Stimulated activated CD4-positive, alpha-beta T cell treated with anti-CD3 and anti-CD28 coated beads, Interleukin-15, amount 100 ng/mL, for 24 hours (primary cell): ENCODE measurements around the gene RBM33.
A peak's percentile ranks its signal among the peaks of the same experiment; 100 is the strongest.
"Not testable (repeated sequence)": the region's sequence is repeated elsewhere in the genome, so short reads cannot be mapped to it uniquely, and the experiment has no call there.

Experiments used
- DNase-seq: peaks from one replicate; pipeline ENCODE4 v3.0.0-alpha.2; 2020

Gene RBM33

DNA sequence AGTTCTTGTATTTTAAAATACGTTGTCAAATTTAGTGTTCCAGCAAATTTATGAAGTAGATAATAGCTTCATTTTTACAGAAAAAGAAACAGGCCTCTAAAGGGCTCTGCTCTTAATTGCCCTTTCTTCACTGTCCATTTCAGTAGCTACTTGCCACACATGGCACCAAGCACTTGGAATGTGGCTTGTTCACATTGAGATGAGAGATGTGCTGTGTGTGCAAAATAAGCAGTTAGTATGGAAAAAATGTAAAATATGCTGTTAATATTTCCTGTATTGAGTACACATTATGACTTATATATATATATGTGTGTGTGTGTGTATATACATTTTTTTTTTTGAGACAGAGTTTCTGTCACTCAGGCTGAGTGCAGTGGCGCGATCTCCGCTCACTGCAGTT lies 19.5 kb downstream of the RBM33 start:
- DNase-seq = no peak

DNA sequence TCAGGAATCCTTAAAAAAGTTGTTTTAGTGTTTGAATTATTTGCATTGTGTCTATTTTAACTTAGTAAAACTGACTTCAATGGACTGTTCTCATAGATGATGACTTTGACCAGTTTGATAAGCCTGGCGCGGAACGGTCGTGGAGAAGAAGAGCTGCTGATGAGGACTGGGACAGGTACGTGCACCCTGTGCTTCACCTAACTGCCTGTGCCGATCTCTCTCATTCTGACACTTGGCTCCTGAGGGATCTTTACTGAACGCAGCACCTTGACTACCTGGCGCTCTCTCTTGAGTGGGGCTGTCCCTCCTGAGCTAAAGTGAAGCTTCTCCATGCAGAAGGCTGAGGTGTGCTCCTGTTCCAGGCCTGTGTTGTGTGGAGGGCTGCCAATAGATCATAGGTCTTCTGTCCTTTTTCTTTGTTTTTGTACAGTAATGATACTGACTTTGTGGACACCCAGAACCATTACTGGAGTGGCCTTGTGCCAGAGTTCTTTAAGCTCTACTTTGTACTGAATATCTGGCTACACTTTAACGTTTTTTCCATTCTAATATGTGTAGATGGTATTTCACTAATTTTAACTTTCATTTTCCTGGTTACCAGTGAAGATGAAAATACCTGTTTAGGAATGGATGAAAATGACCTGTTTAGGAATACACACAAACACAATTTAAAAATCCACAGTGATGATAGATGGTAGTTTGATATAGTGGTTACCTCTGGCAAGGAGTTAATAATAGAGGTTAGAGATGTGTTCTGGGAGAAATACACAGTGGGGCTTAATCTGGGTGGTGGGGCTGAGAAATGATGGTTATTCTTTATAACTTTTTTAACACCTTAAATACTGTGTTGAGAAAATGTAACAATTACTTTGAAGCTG lies 20.9 kb downstream of the RBM33 start:
- DNase-seq = no peak

DNA sequence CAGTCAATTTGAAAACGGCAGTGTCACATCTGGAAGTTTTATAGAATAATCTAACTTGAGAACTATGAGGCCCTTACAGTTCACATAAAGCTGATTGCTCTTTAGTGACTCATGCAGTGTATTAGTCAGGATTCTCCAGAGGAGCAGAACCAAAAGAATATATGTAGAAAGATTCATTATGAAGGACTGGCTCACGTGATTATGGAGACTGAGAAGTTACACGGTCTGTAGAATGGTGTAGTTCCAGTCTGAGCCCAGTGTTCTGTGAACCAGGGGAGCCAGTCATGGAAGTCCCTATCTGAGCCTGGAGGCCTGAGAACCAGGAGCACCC lies 21.5 kb downstream of the RBM33 start:
- no peak for DNase-seq

DNA sequence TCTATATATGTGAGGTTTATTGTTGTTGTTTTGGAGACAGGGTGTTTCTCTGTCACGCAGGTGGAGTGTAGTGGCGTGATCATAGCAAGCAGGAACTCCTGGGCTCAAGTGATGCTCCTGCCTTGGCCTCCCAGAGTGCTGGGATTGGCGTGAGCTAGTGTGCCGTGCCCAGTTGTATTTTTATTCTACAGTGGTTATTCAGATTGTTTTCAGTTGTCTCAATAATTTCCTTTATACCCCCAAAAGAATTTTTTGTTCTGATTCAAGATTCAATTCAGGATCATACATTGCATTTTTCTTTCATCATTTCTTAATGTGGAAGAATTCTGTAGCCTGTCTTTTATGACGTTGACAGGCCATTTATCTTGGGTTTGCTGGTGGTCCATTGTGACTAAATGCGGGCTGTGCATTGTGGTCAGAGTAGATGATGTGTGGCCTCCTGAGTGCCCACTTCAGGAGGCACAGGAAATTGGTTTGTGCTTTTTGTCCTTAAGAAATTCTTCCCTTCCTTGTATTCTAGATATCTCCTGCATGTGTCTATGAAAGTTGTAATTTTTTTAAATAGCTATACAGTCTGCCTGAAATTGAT lies 22.9 kb downstream of the RBM33 start:
- DNase-seq = no peak

DNA sequence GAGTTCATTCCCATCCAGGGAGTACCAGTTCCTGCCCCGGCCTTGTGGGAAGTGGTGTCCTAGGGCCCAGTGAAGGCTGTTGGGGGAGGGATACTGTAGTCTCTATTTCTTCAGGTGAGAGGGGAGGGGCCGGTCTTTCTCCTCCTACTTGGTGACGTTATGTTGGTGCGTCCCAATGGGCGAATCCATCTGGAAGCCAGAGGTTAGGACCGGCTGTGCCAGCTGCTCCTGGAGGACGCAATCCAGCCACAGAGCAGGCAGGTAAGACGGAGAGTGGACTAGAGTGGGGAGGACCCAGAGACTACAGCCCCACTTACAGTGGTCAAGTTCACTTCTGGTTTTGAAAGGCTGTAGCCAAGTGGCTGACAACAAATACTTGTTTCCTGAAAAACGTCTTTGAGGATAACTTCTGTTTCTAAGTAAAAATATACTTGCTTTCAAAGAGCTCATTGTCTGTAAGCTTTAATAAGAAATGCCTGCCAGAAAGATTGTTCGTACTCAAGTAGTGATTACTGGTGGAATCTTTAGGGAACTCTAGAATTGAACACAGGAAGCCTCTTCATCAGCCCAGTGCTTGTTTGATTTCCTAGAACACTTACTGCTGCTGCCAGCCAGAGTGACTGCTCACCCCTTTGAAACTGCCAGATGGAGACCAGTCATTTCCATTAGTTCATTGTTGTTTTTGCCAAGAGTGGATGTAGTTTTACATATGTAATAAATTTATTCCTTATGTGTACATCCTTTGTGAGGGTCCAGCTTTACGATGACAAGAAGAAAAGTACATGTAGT lies 25.4 kb downstream of the RBM33 start:
- DNase-seq = no peak

DNA sequence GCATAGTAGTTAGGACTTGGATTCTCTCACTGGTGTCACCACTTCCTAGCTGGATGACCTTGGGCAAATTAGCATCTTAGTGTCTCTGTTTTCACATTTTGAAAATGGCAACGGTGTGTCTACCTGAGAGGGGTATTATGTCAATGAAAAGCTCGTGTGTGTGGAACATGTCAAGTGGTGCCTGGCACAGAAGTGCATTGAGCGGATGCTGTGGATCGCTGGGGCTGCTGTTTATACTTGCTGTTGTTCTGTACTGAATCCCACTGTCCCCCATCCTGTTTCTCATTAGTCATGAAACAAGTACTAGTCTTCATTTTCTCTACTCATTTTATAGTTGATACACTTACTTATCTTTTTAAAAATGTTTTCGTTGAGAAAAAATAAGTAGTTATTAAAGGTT lies 26.1 kb downstream of the RBM33 start:
- no peak for DNase-seq

DNA sequence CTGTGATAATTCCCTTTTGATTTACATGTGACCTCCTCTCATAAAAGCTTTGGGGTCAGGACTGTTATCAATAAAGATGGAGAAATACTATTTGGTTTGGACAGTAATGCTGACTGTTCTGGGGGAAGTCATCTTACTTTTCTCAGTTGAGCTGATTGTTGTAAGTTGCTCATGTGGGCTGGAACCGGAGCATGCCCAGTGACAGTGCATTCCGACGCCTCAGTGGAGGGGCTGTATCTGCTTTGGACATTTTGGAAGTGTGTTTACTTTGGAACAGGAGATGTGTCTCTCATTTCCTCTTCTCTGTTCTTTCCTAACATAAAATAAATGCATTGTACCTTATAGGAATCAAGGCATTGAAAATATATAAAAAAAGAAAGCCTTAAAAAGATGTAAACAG lies 30.1 kb downstream of the RBM33 start:
- no peak for DNase-seq

DNA sequence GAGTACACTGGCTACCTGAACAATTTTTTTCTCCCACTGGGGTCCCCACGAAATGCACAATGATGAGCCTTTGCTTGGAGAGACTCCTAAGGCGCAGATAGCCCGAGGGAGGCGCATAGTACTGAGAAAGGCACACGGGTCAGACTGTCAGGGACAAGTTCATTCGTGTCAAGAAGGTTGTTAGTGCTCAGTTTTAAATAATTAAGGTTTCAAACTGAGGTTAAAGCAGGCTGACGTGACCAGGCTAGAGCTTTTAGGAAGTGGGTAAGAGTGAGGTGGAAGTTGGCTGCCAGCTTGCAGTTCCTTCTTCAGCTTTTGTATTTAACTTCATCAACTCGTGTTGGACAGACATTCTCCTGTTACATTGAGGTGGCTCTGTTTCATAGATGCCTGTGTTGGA lies 31.6 kb downstream of the RBM33 start:
- DNase-seq = no peak

DNA sequence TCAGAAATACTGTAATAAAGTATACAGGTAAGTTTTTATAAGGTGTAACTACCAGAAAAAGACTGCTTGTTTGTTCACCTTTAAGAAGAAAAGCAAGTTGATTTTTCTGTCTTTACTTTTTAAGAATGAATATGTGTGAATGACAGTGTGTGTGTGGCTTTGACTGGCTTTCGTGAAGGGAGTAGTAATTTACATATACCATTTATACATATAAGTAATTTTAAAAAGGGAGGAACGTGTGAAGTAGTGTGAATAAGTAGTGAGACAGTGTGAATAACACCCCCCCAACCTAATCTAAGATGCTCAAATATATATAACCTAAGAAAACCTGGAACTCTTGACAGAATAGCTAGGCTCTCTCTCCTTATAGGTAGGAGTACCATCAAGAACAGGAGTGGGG lies 33.2 kb downstream of the RBM33 start:
- DNase-seq = no peak

DNA sequence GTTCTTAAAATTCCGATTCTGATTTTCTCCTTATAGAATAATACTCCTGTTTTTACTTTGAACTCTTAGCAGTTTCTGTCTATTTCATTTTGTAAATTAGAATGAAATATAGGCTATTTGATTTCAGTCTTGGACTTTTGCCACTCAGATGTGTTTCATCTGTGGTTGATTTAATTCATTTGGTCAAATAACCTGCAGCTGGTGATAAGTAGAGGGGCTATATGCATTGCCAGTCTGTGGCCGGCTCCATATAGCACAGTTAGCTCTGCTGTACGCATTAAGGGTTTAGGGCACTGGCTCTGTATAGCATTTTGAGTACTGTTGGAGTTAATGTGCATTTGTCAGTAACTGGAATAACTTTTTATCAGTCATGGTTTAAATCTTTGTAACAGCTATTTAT lies 35.7 kb downstream of the RBM33 start:
- no peak for DNase-seq

DNA sequence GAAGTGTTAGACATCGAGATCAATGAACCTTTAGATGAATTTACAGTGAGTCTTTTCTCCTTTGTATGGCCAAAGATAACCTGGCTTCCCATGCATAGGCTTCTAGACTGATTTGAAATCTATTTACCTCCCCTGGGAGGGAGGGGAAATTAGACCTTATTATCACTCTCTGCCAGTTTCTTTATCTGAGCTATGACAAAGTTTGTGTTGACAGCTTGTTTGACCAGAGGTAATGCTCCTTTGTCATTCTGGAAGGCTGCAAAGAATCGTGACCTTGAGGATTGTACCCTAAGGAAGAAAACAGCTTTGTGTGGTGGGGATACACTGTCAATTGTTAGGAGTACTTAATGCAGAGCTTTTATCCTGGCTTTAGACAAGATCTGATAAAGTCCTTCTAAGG lies 36.4 kb downstream of the RBM33 start:
- no peak for DNase-seq

DNA sequence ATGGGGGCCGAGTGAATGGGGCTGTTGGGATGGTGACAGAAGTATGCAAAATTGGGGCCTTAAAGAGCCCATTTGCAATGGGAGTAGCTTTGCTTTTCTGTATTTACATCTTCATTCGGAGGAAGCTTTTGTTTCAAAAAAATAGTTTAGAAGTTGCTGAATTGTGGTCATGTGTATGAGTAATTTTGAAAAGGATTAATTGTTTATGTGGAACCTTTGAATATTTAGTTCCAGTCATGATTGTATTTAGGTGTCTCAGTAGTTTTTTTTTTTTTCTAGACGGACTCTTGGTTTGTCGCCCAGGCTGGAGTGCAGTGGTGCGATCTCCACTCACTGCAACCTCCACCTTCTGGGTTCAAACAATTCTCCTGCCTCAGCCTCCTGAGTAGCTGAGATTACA lies 37.2 kb downstream of the RBM33 start:
- no peak for DNase-seq

DNA sequence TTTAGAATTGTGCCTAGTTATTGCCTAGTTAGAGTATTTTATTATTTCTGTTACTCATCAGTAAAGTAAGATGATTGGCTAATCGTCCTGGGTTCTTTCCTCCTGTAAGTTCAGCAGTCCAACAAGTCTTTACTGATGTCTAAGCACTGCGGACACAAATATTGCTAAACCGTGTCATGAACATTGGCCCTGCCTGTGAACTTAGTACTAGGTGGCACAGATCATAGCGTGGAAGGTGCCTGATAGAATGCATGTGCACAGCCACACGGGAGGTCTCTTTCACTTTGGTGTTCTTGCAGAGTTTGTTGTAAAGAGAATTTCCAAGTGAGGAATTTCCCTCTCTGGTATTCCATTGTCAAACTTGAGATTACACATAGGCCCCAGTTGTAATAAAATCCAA lies 38.0 kb downstream of the RBM33 start:
- DNase-seq = no peak

DNA sequence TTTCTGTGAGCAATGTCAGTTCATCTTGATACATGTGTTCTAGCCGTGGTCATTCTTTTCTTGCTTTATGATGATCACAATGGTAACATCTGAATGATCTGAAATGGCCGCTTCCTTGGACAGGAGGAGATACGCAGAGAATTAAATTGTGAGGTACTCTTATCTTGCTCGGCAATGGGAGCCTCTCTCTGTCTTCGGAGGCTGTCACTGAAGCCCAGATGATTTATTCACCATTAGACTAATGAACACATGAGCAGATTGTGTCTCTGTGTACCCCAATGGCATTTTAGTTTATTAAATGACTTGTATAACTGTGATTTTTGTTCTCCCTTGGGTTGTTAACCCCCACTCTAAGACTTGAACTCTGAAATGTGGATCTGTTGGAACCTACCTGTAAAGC lies 38.6 kb downstream of the RBM33 start:
- no peak for DNase-seq

DNA sequence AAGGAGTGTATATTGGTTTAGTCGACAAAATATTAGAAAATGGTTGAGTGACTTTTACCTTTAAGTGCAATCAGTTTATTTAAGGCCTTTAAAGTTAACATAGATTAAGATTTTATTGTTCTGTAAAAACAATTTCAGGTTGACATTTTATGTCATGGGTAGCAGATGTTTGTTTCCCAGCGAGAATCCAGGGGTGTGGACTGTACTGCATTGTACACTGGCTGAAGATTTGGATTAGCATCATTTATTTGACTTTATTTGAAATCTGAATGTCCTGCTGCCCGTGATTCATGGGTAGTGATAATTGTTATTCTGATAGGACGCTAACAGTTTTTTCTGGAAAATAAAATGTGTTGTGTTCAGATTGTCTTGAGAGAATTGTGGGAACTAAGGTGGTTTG lies 39.3 kb downstream of the RBM33 start:
- DNase-seq = no peak

DNA sequence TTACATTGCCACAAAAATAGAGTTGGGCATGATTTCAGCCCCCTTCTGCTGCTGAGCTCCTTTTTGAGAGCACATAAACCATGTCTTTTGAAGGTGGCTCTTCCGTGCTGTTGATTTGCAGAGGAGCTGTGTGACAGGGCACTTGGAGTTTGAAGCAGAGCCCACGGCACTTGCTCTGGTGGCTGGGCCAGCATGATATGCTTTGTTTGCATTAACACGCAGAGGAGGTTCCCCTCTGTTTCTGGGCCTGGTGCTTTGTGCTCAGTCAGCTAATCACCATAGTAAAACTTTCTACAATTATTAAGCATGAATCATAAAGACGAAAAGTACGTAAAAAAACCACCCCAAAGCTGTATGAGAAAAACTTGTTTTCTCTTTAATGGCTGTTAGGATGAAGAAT lies 40.1 kb downstream of the RBM33 start:
- no peak for DNase-seq

DNA sequence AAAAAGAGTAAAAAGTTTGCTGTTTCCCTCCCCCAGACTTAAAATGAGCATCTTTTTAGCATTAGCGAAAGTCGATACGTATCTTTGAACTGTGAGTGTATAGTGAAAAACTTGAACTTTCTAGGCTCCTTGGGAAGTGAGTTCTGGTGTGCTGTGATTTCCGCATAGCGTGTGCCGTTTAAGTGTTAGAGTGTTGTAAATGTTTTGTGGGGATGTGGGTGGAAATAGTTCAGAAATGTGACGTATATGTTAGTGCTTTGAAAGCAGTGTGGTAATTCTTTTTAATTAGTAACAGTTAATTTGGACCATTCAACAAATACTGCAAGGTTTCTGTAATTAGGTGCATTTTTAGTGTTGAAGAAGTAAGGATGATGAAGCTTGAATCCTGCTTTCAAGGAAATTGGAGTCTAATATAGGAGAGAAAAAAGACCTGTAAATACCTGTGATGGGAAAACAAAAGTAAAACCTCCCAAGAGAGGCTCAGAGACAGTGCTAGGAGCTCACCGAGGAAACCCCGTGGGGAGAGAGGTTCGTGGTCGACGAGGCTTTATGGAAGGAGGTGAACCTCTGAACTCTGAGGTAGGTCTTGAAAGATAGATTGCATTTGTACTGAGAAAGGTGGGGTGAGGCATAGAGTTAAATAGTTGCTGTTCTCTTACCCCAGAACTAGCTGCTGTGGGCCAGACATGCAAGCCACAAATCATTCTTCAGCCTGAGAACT lies 40.8 kb downstream of the RBM33 start:
- DNase-seq = peak; percentile 20

DNA sequence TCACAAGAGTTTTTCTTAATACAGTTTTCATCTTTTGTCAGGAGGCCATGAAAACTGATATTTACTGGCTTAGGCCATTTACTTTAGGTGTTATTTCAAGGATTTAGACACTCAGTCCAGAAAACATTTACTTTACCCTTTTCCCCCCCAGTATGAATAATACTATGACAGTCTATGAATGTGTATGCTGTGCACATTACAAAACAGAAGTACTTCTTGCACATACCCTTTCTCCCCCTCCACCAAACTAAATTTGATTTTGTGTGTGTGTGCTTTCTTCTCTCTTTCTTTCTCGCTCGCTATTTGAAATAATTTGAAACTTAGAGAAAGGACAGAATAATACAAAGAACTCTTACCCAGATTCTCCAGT lies 41.3 kb downstream of the RBM33 start:
- no peak for DNase-seq

DNA sequence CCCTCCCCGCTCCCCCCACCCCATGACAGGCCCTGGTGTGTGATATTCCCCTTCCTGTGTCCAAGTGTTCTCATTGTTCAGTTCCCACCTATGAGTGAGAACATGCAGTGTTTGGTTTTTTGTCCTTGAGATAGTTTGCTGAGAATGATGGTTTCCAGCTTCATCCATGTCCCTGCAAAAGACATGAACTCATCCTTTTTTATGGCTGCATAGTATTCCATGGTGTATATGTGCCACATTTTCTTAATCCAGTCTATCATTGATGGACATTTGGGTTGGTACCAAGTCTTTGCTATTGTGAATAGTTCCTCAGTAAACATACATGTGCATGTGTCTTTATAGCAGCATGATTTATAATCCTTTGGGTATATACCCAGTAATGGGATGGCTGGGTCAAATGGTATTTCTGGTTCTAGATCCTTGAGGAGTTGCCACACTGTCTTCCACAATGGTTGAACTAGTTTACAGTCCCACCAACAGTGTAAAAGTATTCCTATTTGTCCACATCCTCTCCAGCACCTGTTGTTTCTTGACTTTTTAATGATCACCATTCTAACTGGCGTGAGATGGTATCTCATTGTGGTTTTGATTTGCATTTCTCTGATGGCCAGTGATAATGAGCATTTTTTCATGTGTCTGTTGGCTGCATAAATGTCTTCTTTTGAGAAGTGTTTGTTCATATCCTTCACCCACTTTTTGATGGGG lies 42.3 kb downstream of the RBM33 start:
- not testable (repeated sequence) for DNase-seq

DNA sequence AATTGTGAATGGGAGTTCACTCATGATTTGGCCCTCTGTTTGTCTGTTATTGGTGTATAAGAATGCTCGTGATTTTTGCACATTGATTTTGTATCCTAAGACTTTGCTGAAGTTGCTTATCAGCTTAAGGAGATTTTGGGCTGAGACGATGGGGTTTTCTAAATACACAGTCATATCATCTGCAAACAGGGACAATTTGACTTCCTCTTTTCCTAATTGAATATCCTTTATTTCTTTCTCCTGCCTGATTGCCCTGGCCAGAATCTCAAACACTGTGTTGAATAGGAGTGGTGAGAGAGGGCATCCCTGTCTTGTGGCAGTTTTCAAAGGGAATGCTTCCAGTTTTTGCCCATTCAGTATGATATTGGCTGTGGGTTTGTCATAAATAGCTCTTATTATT lies 43.8 kb downstream of the RBM33 start:
- DNase-seq = not testable (repeated sequence)

DNA sequence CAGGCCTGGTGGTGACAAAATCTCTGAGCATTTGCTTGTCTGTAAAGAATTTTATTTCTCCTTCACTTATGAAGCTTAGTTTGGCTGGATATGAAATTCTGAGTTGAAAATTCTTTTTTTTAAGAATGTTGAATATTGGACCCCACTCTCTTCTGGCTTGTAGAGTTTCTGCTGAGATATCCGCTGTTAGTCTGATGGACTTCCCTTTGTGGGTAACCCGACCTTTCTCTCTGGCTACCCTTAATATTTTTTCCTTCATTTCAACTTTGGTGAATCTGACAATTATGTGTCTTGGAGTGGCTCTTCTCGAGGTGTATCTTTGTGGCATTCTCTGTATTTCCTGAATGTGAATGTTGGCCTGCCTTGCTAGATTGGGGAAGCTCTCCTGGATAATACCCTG lies 46.2 kb downstream of the RBM33 start:
- DNase-seq = not testable (repeated sequence)

DNA sequence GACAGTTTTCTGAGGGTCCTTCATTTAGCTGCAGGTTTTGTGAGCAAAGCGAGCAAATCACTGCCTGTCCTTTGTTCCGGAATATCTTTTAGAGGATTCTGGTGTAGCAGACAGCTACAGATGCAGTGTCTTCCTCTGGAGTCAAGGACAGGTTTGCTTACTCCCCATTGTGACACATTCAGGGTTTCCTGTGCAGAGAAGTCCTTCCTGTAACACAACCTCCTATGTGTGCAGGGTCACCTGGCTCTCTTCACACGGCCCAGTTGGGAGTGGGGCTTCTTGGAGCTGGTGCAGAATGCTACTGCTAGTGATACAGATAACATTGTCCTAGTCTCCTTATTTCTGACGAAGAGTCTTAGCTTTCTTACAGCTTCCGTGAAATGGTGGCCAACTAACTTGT lies 47.9 kb downstream of the RBM33 start:
- no peak for DNase-seq

DNA sequence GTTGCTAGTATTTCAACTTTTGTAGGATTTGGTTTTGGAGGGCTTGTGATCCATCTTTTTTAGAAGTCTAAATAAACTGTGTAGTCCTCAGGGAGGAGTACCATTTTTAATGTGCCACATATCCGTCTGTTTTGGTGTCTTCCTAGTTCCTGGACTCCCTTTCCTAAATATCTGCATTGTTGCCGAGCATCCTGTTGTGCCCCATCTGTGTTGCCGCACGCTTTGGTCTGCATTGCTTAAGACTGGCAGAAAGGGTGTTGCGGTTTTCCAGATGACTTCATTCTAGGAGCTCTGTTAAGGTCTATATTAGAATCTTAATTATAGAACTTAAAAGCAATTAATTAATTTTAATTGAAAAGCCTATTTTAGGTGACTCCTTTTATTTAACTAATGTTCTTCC lies 49.4 kb downstream of the RBM33 start:
- no peak for DNase-seq
